ENCODE measurements around the gene SLC7A6. TPM values are rescaled to one million over a fixed set of nuclear protein-coding genes. Genes with fewer than 3 reads are reported as not detected.

Gene SLC7A6
- total RNA-seq, 1 donor from 2014 or later = 44.2 TPM

DNA sequence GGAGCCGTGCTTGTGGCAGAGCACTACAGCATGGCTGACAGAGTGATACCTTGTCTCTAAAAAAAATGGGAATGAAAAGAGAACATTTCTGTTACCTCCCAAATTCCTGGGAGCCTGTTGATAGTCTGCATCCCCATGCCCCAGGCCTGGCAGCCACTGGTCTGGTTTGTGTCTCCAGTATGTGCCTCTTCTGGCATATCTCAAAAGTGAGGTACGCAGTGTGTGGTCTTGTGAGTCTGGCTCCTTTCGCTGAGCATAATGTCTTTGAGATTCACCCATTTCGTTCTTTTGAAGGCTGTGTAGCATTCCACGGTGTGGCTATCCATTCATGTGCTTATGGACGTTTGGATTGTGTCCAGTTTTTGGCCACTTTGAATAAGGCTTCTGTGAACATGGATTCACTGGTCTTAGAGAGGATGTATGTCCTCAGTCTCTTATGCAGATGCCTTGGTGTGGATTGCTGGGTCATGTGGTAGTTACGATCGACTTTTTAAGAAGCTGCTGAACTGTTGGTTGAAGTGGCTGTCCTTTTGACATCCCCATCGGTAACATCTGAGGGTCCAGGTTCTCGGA, 85.6 kb downstream of the SLC7A6 start:
- Histone ChIP-seq H3K27ac (replicated peaks) (no peak overlapping the region), H3K9me3 (replicated peaks) (no peaks in the 10 kb centered on the region), H3K36me3 (peaks cover 95% of the 10 kb centered on the region), H3K4me1 (peaks cover 20% of the 10 kb centered on the region), H3K4me3 (no peak overlapping the region), H3K27me3 (ENCODE audit: low read depth) (no peaks in the 10 kb centered on the region)
- TF ChIP-seq, protein P1, sequence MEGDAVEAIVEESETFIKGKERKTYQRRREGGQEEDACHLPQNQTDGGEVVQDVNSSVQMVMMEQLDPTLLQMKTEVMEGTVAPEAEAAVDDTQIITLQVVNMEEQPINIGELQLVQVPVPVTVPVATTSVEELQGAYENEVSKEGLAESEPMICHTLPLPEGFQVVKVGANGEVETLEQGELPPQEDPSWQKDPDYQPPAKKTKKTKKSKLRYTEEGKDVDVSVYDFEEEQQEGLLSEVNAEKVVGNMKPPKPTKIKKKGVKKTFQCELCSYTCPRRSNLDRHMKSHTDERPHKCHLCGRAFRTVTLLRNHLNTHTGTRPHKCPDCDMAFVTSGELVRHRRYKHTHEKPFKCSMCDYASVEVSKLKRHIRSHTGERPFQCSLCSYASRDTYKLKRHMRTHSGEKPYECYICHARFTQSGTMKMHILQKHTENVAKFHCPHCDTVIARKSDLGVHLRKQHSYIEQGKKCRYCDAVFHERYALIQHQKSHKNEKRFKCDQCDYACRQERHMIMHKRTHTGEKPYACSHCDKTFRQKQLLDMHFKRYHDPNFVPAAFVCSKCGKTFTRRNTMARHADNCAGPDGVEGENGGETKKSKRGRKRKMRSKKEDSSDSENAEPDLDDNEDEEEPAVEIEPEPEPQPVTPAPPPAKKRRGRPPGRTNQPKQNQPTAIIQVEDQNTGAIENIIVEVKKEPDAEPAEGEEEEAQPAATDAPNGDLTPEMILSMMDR (IDR thresholded peaks at IDR 0.05; ENCODE audit: borderline replicate concordance) = no peak
- no peak for DNase-seq
- intact Hi-C loops (cut with micrococcal nuclease) = no loop called here

- intact Hi-C loops (cut with micrococcal nuclease) = no loop called here
- H3K9me3 ChIP-seq (replicated peaks) = no peaks in the 10 kb centered on the region
- H3K27me3 ChIP-seq (ENCODE audit: low read depth) = no peaks in the 10 kb centered on the region
- H3K36me3 ChIP-seq = peaks cover 95% of the 10 kb centered on the region
- no peak for DNase-seq
- H3K27ac ChIP-seq (replicated peaks) = no peak overlapping the region
- TF ChIP-seq, protein P1 (IDR thresholded peaks at IDR 0.05; ENCODE audit: borderline replicate concordance) = no peak
- H3K4me3 ChIP-seq = no peak overlapping the region
- peaks cover 10% of the 10 kb centered on the region for H3K4me1 ChIP-seq
Observed at GRCh38 chr16:68350813-68351350, 86.6 kb downstream of the SLC7A6 start.

Small RNAs within 50 kb of the gene (microRNA-seq; reads per million reads assigned to microRNA genes)
- gene MIR6773 = not detected

Other genes with a start within 250 kb of the SLC7A6 start
- gene DPEP2NB, start 248.6 kb upstream of the SLC7A6 start, total RNA-seq = not detected
- 8.9 TPM for gene DDX28, start 241.3 kb upstream of the SLC7A6 start, total RNA-seq
- gene DUS2, start 241.2 kb upstream of the SLC7A6 start, total RNA-seq = 6.8 TPM
- gene NFATC3, start 179.2 kb upstream of the SLC7A6 start, total RNA-seq = 20.9 TPM
- gene ESRP2, start 28.4 kb upstream of the SLC7A6 start, total RNA-seq = 0.14 TPM
- gene PLA2G15, start 19.2 kb upstream of the SLC7A6 start, total RNA-seq = 35.5 TPM
- gene SLC7A6OS, start 46.4 kb downstream of the SLC7A6 start, total RNA-seq = 13.6 TPM
- 25.6 TPM for gene PRMT7, start 46.5 kb downstream of the SLC7A6 start, total RNA-seq
- gene SMPD3, start 184.0 kb downstream of the SLC7A6 start, total RNA-seq = 0.16 TPM